Activated CD4-positive, CD25-positive, alpha-beta regulatory T cell treated with anti-CD3 and anti-CD28 coated beads, Interleukin-2, amount 50 U/mL, for 16 hours (primary cell): ENCODE data around the gene ADGRV1.
"Not testable (repeated sequence)": the region's sequence is repeated elsewhere in the genome, so short reads cannot be mapped to it uniquely, and the experiment has no call there.

ENCODE experiments used
- DNase-seq: peaks from one replicate; pipeline ENCODE4 v3.0.0-alpha.2; 2020; ENCODE audit warnings: low read depth, low spot score

Gene ADGRV1

DNA sequence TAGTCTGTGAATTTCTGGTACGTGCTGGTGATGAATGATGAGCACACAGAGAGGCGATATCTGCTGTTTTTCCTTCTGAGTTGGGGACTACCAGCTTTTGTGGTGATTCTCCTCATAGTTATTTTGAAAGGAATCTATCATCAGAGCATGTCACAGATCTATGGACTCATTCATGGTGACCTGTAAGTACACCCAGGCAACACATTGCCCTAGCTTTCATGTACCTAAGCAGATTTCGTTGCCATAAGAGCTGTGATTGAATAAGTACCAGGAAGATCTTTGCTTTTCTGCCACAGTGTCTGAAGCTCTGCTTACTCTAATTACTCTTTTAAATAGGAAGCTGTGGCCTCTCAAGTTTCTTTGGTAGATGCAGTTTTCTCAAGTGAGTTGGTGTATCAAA is 426.7 kb downstream of the ADGRV1 start:
- DNase-seq = no peak

DNA sequence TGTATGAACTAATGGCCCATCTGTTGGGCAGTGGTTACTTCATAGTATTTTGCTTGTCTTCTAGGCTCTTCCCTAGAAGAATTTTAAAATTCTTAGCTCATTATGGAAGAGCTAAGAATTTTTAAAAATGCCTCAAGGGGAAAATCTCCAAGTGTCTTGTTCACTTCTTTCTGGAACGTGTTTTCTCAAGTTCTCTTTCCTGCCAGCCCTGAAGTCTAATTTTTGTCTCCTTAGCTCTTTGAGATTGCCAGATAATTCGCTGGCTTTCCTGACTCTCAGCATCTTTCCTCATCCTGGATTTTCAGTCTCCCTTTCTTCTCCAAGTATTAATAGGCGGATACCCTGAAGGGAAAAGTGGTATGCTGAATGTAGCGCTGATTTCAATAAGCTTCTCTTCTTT is 429.1 kb downstream of the ADGRV1 start:
- no peak for DNase-seq

DNA sequence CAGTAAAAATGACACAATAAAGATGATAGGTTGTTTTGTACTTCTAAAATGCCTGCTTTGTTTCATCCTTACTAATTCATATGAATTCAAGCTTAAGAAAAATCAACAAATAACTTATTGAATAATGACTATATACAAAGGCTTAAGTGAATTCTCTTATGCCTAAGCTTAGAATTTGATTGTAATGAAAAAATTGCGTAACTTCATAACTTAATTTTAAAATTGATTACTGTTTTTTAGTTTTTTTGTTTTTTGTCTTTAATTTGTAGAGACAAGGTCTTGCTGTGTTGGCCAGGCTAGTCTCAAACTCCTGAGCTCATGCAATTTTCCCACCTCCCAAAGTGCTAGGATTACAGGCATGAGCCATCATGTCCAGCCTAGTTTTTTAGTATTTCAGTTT is 432.6 kb downstream of the ADGRV1 start:
- no peak for DNase-seq

DNA sequence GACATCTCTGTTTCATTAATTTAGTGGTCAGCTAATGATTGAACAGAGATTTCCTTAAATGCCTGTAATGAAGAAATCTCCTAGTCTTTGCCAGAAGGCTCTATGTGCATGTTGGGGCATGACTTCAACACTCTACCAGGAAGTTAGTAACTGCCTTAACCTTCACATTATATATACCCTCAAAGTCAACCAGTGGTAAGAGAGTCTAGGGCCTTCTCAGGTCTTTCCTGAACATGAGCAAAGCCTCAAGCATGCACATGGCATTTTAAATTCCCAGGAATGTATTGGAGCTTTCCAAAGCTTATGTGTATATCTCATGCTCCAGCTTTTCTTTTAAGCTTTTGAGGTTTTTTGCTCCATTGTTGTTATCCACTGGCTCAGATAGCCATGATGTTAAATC is 436.2 kb downstream of the ADGRV1 start:
- no peak for DNase-seq

DNA sequence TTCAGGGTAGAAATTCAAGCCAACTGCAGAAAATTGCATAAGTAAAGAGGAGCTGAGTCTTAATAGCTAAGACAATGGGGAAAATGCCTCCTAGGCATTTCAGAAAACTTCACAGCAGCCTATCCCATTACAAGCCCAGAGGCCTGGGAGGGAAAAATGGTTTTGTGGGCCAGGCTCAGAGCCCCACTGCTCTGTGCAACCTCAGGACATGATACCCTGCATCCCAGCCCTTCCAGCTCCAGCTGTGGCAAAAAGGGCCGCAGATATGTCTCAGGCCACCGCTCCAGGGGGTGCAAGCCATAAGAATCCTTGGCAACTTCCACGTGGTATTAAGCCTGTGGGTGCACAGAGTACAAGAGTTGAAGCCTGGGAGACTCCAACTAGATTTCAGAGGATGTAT is 437.5 kb downstream of the ADGRV1 start:
- DNase-seq = no peak

DNA sequence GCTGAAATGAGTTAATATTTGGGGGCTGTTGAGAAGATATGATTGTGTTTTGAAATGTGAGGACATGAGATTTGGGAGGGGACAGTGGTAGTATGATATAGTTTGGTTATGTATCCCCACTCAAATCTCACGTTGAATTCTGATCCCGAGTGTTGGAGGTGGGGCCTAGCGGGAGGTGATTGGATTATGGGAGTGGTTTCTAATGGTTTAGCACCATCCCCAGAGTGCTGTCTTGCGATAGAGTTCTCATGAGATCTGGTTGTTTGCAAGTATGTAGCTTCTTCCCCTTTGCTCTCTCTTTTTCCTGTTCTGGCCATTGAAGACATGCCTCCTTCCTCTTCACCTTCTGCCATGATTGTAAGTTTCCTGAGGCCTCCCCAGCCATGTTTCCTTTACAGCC is 438.5 kb downstream of the ADGRV1 start:
- DNase-seq = no peak

DNA sequence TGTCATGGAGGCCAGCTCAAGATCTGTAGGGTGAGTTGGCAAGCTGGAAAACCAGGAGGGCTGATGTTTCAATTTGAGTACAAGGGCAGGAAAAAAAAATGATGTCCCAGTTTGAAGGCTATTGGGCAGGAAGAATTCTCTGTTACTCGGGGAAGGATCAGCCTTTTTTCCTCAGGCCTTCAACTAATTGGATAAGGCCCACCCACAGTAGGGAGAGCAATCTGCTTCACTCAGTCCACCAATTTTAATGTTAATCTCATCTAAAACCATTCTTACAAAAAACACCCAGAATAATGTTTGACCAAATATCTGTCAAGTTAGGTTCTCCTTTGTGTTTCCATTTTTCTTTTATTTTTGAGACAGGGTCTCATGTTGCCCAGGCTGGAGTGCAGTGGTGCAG is 442.1 kb downstream of the ADGRV1 start:
- no peak for DNase-seq

DNA sequence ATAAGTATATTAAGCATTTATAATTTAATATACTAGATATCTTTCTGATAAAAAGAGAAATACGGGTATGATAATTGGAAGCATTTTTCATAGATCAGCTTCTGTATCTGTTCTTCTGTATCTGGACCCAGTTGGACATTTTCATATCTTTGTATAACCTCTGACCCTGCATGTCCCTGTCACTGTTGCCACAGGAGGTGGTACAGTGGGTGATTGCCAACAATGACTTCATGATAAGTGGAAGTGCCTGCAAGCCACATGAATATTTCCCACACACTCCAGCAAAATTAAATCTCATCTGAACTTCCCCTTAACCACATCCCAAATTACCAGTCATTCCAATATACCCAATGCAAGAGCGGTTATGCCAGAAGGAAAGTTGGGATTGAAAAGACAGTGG is 448.1 kb downstream of the ADGRV1 start:
- no peak for DNase-seq

DNA sequence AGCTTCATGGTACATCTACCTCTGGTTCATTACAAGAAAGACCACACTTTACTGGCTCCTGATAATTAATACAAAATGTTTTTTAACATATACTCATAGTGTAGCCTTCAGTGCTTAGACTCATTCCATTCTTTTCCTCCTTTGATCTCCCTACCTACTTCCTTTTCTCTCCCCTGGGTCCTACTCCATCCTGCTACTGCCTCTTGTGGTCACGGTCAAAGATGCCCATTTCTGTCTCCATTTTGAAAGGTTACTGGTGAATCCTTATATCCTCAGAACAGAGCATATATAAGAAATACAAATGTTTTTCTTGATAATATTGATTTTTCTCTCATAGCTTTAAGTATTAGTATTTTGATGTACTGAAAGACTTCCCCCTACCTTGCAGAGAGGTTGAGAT is 448.7 kb downstream of the ADGRV1 start:
- no peak for DNase-seq

DNA sequence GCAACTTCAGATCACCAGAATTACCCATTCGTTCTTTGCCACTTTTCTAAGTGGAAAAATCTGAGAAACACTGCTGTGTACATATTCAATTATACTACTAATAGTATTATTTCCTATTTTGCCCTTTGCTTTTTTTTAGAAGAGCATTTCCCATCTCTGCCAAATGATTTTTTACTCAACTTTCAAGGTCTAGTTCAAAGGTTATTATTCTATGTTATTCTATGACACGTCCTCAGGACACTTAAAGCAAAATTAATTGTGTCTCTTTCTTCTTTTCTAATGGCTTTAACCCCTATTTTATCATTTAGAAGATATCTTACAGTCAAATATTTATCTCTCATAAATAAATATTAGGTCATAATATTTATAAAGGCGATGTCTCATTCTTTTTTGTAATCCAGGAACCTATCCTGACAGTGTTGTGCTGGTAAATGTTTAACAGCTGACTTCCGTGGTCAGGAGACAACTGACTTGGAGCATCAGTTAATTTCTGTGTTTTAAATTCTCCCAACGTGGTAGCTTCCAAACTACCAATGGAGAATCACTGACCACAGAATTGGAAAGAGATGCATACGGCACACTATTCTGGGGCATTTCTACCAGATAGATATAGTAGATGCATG is 449.3 kb downstream of the ADGRV1 start:
- DNase-seq = no peak

DNA sequence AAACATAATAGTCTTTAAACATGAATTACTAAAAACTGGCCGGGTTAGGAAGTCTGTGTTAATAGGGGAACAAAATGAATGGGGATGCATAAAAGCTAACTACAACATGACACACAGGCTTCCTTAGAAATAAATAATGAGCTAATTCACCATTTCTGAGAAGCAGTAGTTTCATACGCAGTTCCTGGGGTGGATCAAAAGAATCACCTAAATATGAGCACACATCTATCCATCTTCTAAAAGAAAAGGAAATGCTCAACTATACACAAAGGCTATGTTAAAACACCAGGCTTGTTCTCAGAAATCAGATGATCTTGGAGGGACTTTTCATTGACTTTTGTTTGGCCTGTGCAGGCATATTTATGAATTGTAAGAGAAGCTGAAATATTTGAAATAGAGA is 451.5 kb downstream of the ADGRV1 start:
- no peak for DNase-seq

DNA sequence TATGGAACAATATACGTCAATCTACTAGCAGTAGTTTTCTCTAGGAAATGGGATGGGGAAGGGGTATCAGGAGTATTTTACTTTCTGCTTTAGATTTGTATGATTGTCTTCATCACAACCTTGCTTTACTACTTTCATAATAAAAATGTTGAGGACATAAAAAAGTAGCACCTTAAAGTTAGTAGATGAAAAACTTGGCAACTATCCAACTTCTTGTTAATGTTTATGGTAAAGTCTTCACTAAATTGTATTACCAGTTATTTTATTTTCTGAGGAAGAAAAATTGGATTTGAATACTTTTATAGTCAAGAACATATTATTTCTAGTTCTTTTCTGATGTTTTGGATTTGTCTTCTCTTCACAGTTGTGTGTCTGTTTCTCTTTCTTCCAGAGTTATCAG is 452.4 kb downstream of the ADGRV1 start:
- no peak for DNase-seq

DNA sequence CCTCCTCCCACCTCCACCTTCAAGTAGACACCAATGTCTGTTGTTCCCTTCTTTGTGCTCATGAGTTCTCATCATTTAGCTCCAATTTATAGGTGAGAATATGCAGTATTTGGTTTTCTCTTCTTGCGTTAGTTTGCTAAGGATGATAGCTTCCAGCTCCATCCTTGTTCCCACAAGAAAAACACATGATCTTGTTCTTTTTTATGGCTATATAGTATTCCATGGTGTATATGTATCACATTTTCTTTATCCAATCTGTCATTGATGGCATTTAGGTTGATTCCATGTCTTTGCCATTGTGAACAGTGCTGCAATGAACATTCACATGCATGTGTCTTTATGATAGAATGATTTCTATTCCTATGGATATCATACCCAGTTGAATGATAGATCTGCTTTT is 454.3 kb downstream of the ADGRV1 start:
- DNase-seq = not testable (repeated sequence)

DNA sequence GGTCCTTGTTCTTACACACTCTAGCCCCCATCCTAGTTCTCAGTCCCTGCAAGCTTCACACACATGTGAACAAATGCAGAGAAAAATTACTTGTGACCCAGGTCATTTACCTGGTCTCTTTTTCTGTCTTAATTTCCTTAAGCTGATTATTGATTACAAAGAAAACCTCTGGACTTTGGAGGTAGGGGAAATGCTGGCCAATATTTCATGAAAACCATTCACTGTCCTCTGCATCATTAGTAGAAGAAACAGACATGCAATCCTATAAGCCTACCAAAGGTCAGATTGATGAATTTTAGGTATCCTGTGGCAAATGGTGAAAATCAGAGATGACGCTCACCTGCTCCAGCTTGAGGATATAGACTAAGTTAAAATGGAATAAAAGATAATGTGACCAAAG is 457.7 kb downstream of the ADGRV1 start:
- no peak for DNase-seq

DNA sequence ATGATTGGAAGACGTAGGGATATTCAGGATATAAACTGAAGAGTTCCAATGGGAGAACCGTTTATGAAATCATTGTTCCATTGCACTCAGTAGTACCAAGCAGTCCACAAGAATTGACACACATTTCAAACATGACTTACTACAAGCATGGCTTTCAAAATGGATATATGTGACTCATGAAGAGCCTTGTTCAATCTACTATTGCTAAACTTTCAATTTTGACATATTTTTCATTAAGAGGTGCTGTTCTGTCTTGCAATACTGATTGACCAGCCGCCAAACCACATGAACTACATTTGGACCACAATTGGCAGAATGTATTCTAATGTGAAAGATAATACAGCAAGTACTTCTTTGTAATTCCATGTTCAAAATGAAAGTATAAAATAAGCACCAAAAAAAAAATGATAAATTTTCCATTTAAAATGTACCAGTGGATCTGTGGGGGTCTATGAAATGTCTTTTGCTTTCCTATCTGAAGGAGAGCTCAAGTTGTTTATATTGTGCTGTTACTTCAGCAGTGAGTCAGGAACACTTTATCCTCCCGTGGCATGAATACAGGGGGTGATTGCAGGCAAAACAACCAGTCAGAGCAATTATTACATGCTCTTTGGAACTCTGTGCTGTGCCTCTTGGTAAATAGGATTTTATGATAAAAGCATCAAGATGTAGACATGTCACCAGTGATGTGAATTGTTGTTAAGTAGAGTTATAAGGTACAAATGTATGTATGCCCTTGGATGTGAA is 458.5 kb downstream of the ADGRV1 start:
- no peak for DNase-seq

DNA sequence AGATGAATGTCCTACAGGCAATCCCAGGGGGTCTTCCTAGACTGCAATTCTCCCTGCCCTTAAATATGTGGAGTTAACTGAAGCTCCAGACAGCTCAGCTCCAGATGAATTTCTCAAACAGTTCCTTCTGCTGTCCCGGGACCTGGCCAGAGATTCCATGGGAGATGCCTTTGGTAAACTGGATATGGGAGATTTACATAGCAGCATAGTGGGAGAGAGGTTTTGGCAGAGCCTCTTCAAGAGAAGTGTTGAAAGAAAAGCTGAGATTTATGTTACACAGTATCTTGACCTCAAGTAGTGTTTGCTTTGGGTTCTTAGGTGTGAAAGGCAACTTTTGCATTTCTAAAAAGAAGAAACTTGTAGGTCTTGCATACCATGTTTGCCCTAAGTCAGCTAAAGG is 459.6 kb downstream of the ADGRV1 start:
- no peak for DNase-seq

DNA sequence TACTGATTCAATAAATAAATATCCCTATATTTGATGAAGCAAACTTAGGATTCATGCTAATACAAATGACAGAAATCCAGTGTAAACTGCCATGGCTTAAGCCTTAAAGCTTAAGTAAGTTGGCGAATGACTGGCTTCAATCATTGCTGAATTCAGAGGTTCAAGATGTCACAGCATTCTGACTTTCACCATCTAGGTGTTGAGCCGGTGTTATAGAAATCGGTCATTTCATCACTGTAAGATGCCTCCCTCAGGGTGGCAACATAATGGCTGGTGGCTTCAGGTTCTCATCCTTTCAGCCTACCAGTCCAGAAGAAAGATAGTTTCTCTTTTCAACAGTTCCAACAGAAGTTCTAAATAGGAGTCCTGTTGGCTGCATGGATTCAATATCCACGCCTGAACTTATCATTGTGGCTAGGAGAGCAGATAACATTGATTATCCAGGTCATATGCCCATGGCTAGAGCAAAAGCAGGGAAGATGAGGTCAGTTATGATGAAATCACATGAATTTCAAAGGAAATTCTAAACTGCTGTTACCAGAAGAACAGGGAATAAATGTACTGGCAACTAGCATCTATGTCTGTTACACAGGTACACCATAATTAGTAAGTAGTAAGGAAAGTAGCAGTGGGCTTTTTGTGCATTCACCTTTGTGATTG is 460.2 kb downstream of the ADGRV1 start:
- no peak for DNase-seq

DNA sequence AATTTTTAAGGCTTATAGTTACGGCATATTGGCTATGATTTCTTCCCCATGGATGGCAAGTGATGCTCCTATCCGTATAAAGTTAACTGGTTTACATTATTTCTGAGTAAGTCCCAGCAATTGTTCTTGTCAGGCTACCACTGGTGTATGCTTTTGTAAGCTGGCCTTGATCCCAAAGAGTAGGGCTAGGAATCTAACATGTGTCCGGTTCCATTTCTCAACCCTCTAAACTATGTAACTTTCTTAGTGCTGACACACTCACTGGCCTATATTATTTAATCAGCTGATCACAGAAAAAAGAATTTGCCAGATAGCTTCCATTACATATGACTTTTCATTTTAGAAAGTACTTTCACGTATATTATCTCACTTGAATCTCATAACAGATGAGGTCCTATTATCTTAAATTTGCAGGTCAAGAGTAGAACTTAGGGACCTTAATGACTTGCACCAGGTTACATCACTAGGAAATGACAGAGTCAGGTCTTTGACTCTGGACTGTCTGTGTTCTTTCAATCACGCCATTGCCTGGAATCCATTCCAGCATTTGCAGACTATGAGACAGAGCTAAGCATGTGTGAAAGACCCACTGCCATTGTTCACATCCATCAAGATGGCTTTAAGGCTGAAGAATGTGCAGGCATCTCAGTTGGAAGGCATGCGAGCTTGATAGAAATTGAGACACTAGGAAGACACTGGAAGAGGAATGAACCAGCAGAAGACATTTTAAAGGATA is 461.6 kb downstream of the ADGRV1 start:
- DNase-seq = no peak

DNA sequence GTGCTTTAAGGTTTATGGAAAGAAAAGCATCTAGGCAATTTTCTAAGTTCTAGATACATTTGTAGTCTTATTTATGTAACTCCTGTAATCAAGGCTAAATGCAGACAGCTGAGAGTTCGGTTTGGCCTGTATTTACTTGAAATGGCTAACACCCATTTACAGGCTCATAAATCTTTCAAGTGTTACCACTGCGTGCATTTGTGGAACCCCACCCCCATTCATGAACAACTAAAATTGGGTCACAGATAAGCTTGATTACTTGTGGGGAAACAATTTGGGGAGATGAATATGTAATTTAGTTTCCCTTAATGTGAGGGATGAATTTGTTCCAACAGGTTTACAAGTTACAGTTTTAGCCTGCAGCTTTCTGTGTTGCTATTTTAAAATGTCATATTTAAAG is 463.9 kb downstream of the ADGRV1 start:
- no peak for DNase-seq

DNA sequence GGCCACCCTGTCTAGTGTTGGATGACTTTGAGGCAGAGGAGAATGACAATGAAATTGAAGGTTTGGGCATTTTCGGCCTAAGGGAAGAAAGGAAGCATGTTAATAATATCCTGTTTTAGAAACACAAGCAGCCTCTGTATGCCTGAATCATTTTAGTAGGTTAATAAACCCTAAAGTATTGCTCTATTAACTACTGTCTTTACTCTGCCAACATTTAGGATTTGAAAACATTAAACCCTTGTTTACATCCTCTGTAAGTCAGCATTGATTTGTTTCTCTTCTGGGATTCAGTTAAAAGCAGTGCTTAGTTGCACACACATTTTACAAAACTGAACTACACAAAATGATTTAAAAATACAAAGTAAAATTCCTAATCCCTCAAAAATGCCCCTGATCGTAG is 465.6 kb downstream of the ADGRV1 start:
- no peak for DNase-seq

DNA sequence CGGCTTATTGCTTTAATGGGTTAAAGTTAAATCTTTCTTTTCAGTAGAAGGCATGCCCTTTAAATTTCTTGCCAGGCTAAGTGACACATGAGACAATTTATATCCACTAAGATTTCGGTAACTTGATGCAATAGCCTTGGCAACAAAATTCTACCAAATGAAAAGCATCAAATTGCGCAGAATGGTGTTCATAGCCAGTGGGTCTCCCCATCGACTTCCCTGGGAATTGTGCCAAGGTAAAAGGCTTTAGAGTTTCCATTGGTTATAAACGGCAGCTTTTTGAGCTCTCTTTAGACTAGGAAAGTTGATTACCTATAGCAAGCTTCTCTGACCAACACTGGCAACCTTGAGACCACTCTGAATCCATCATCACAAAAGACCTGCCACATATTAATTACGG is 466.1 kb downstream of the ADGRV1 start:
- DNase-seq = no peak

DNA sequence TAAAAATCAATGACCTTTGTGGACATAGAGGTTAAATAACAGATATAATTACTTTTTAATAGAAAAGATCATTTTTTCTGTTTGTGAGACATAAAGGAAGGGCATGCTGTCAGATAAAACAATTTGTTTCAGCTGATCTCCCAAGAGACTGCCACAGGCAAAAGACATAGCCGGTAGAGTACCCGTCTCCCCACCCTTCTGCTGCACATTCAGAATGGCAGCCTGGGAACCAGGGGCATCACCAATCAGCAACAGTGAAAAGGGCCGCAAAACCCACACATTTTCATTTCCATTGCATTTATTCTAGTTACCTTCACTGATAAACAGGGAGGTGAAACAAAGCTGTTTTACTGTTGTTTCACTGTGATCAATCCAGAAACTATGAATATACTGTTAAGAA is 466.9 kb downstream of the ADGRV1 start:
- DNase-seq = no peak

DNA sequence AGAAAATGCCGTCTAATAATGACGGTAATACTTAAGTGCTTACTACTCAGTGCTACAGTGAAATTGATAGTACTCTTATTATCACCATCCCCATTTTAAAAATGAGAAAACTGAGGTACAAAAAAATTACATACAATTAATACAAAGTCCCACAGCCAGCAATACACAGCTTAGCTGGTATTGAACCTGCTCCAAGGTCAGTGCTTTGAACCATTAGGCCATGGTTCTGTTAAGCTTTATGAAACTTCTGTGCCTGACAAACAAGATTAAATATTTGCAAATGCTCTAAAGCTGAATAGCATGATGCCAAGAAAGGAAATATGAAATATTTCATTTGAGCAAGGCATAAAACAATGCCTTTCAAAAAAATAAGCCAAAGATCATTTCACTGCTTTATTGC is 467.4 kb downstream of the ADGRV1 start:
- no peak for DNase-seq
